T-helper 2 cell treated with Interferon-gamma antibody and Interleukin-4, amounts not matched to agents 5 μg/mL and 100 μg/mL, for 36 hours (primary cell): ENCODE data around the gene SEMA6B.

Source experiments
- DNase-seq: peaks from one replicate; pipeline ENCODE4 v3.0.0; 2021; ENCODE audit warnings: low spot score
- H3K27ac Mint-ChIP-seq: one replicate; pipeline ENCODE4 v1.8.0; 2021; ENCODE audit warnings: mild to moderate bottlenecking, mixed read lengths
- H3K27me3 Mint-ChIP-seq: one replicate; pipeline ENCODE4 v1.8.0; 2021; ENCODE audit warnings: low read depth, mixed read lengths
- H3K36me3 Mint-ChIP-seq: one replicate; pipeline ENCODE4 v1.8.0; 2021; ENCODE audit warnings: low read depth, mixed read lengths
- H3K4me1 Mint-ChIP-seq: one replicate; pipeline ENCODE4 v1.8.0; 2021; ENCODE audit warnings: low read depth, mixed read lengths
- H3K4me3 Mint-ChIP-seq: one replicate; pipeline ENCODE4 v1.8.0; 2022; ENCODE audit warnings: mild to moderate bottlenecking, moderate library complexity, mixed read lengths
- H3K9me3 Mint-ChIP-seq: one replicate; pipeline ENCODE4 v1.8.0; 2021; ENCODE audit warnings: mixed read lengths

Gene SEMA6B

DNA sequence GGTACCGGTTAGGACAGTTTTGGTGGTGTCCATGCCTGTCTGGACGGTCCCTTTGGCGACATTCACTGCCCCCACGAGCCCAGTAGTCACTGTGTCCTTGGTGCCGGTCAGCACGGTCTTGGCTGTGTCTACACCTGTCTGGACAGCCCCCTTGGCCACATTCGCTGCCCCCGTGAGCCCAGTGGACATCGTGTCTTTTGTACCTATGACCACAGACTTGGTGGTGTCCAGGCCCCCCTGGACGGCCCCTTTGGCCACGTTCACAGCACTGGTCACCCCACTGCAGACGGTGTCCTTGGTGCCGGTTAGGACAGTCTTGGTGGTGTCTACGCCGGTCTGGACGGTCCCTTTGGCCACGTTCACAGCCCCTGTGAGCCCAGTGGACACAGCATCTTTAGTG lies 47.4 kb downstream of the SEMA6B start:
- Mint-ChIP-seq H3K36me3 (no peaks in the 10 kb centered on the region), H3K9me3 (no peaks in the 10 kb centered on the region), H3K4me3 (no peak overlapping the region), H3K27me3 (no peaks in the 10 kb centered on the region), H3K4me1 (no peaks in the 10 kb centered on the region), H3K27ac (no peak overlapping the region)
- no peak for DNase-seq

DNA sequence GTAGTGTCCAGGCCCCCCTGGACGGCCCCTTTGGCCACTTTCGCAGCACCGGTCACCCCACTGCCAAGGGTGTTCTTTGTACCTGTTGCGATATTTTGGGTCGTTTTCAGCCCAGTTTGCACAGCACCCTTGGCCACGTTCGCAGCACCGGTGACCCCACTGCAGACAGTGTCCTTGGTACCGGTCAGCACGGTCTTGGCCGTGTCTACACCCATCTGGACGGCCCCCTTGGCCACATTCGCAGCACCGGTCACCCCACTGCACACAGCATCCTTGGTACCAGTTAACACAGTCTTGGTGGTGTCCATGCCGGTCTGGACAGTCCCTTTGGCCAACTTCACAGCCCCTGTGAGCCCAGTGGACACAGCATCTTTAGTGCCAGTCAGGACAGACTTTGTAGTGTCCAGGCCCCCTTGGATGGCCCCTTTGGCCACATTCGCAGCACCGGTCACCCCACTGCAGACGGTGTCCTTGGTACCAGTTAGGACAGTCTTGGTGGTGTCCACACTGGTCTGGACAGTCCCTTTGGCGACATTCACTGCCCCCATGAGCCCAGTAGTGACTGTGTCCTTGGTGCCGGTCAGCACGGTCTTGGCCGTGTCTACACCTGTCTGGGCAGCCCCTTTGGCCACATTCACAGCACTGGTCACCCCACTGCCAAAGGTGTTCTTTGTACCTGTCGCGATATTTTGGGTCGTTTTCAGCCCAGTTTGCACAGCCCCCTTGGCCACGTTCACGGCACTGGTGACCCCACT lies 48.0 kb downstream of the SEMA6B start:
- no peaks in the 10 kb centered on the region for H3K27me3 Mint-ChIP-seq
- no peaks in the 10 kb centered on the region for H3K9me3 Mint-ChIP-seq
- H3K36me3 Mint-ChIP-seq: no peaks in the 10 kb centered on the region
- no peak overlapping the region for H3K27ac Mint-ChIP-seq
- H3K4me3 Mint-ChIP-seq: no peak overlapping the region
- no peak for DNase-seq
- no peaks in the 10 kb centered on the region for H3K4me1 Mint-ChIP-seq

GRCh38 chr19:4510435-4511255 lies 48.8 kb downstream of the SEMA6B start:
- Mint-ChIP-seq H3K4me3 (no peak overlapping the region), H3K9me3 (no peaks in the 10 kb centered on the region), H3K36me3 (peaks cover 4% of the 10 kb centered on the region), H3K27me3 (no peaks in the 10 kb centered on the region), H3K27ac (no peak overlapping the region), H3K4me1 (peaks cover 4% of the 10 kb centered on the region)
- no peak for DNase-seq

DNA sequence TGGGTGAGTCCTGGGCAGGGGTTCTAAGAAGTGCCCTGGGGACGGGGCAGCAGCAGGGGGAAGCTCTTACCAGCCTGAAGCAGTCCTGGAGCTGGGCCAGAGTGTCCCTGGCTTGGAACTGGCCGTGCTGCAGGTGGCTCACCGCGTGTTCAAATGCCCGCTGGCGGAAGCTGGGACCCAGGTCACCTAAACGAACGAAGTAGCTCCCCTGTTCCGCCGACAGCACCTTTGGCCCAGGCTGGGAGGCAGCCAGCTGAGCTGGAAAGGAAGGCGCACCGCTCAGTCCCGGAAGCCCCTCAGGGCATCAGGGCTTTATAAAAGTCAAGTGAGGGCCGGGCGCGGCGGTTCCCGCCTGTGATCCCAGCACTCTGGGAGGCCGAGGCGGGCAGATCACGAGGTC lies 50.8 kb downstream of the SEMA6B start:
- no peaks in the 10 kb centered on the region for H3K27me3 Mint-ChIP-seq
- H3K36me3 Mint-ChIP-seq: peaks cover 4% of the 10 kb centered on the region
- DNase-seq: no peak
- no peaks in the 10 kb centered on the region for H3K9me3 Mint-ChIP-seq
- H3K4me1 Mint-ChIP-seq: peaks cover 4% of the 10 kb centered on the region
- no peak overlapping the region for H3K4me3 Mint-ChIP-seq
- no peak overlapping the region for H3K27ac Mint-ChIP-seq

GRCh38 chr19:4507804-4508203 lies 51.7 kb downstream of the SEMA6B start:
- no peak for DNase-seq
- peaks cover 4% of the 10 kb centered on the region for H3K36me3 Mint-ChIP-seq
- no peak overlapping the region for H3K4me3 Mint-ChIP-seq
- no peaks in the 10 kb centered on the region for H3K9me3 Mint-ChIP-seq
- peaks cover 4% of the 10 kb centered on the region for H3K4me1 Mint-ChIP-seq
- no peaks in the 10 kb centered on the region for H3K27me3 Mint-ChIP-seq
- H3K27ac Mint-ChIP-seq: no peak overlapping the region

- no peak overlapping the region for H3K4me3 Mint-ChIP-seq
- no peaks in the 10 kb centered on the region for H3K27me3 Mint-ChIP-seq
- peaks cover 4% of the 10 kb centered on the region for H3K36me3 Mint-ChIP-seq
- H3K4me1 Mint-ChIP-seq: peaks cover 4% of the 10 kb centered on the region
- DNase-seq: no peak
- H3K27ac Mint-ChIP-seq: no peak overlapping the region
- H3K9me3 Mint-ChIP-seq: no peaks in the 10 kb centered on the region
Observed at GRCh38 chr19:4507150-4507452, 52.4 kb downstream of the SEMA6B start.

- Mint-ChIP-seq H3K36me3 (peaks cover 4% of the 10 kb centered on the region), H3K9me3 (no peaks in the 10 kb centered on the region), H3K27me3 (no peaks in the 10 kb centered on the region), H3K4me3 (no peak overlapping the region), H3K4me1 (peaks cover 4% of the 10 kb centered on the region), H3K27ac (peak overlapping the region; percentile 1)
- no peak for DNase-seq
Observed at GRCh38 chr19:4506449-4507149, 52.9 kb downstream of the SEMA6B start.

GRCh38 chr19:4505570-4506448 lies 53.7 kb downstream of the SEMA6B start:
- peaks cover 4% of the 10 kb centered on the region for H3K4me1 Mint-ChIP-seq
- no peak overlapping the region for H3K4me3 Mint-ChIP-seq
- H3K27ac Mint-ChIP-seq: peak overlapping the region; percentile 43
- DNase-seq: no peak
- H3K36me3 Mint-ChIP-seq: peaks cover 4% of the 10 kb centered on the region
- H3K9me3 Mint-ChIP-seq: no peaks in the 10 kb centered on the region
- H3K27me3 Mint-ChIP-seq: no peaks in the 10 kb centered on the region

DNA sequence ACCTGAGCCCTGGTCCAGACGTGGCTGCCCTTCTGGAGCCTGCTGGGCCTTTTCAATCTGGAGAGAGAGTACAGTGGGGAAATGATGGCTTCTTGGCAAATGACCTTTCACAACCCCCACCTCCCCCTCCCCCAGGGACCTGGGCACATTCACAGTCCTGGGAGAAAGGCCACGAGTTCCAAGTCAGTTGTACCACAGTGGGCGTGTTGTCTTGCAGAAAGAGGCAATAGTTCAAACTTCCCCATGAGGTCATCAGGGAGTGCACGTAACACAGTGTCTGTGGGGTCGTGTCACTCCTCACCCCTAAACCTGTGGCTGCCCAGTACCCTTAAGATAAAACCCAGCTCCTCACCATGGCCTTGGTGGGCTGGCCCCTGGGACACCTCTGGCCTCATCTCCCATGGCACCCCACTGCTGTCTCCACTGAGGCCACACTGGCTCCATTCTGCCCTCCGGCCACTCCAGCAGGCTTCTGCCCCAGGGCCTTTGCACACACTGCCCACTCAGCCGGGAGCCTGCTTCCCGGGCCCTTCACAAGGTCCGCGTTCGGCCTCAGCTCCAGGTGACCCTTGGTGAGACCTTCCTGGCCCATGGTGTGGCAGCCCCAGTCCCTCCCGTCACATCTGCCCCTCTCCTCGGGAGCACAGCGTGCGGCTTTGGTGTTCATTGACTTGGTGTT lies 54.5 kb downstream of the SEMA6B start:
- no peaks in the 10 kb centered on the region for H3K27me3 Mint-ChIP-seq
- no peak overlapping the region for H3K4me3 Mint-ChIP-seq
- DNase-seq: no peak
- peaks cover 4% of the 10 kb centered on the region for H3K36me3 Mint-ChIP-seq
- peaks cover 4% of the 10 kb centered on the region for H3K4me1 Mint-ChIP-seq
- no peak overlapping the region for H3K27ac Mint-ChIP-seq
- H3K9me3 Mint-ChIP-seq: no peaks in the 10 kb centered on the region

DNA sequence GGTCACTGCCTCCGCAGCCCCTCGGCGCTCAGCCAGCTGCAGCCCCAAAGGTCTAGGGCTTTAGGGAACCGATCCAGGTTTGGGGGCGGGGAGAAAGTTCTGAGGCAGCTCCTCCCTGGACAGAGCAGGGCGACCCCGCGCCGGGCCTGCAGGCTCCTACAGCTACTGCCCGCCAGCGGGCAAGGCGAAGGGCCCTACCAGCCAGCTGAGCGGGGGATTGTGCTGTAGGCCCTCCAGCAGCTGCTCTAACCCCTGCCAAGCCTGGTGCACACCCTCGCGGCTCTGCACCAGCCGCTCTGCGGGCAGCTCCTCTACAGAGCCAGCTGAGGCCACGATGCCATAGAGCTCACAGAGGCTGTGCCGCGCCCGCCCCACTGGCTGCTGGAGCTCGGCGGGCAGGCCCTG lies 55.2 kb downstream of the SEMA6B start:
- H3K36me3 Mint-ChIP-seq: peaks cover 4% of the 10 kb centered on the region
- H3K27ac Mint-ChIP-seq: no peak overlapping the region
- DNase-seq: no peak
- peaks cover 4% of the 10 kb centered on the region for H3K4me1 Mint-ChIP-seq
- H3K4me3 Mint-ChIP-seq: no peak overlapping the region
- H3K27me3 Mint-ChIP-seq: no peaks in the 10 kb centered on the region
- no peaks in the 10 kb centered on the region for H3K9me3 Mint-ChIP-seq

DNA sequence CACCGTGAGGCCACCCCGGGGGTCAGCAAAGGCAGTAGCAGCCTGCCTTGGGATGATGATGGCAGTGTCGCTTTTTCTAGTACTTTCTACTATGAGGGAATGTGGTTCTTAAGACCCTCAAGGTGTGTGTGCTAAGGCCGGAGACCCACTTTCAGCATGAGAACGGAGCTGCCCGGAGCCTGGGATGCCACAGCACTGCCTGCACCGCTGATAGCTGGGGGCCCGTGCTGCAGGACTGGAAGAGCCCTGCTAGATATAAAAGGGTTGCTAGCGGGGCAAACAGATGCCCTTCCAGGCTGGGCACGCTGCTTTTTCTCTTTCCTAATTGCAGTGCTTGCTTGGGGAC lies 55.7 kb downstream of the SEMA6B start:
- no peak overlapping the region for H3K27ac Mint-ChIP-seq
- no peaks in the 10 kb centered on the region for H3K9me3 Mint-ChIP-seq
- H3K36me3 Mint-ChIP-seq: peaks cover 4% of the 10 kb centered on the region
- H3K27me3 Mint-ChIP-seq: no peaks in the 10 kb centered on the region
- H3K4me1 Mint-ChIP-seq: peaks cover 4% of the 10 kb centered on the region
- no peak for DNase-seq
- H3K4me3 Mint-ChIP-seq: no peak overlapping the region

DNA sequence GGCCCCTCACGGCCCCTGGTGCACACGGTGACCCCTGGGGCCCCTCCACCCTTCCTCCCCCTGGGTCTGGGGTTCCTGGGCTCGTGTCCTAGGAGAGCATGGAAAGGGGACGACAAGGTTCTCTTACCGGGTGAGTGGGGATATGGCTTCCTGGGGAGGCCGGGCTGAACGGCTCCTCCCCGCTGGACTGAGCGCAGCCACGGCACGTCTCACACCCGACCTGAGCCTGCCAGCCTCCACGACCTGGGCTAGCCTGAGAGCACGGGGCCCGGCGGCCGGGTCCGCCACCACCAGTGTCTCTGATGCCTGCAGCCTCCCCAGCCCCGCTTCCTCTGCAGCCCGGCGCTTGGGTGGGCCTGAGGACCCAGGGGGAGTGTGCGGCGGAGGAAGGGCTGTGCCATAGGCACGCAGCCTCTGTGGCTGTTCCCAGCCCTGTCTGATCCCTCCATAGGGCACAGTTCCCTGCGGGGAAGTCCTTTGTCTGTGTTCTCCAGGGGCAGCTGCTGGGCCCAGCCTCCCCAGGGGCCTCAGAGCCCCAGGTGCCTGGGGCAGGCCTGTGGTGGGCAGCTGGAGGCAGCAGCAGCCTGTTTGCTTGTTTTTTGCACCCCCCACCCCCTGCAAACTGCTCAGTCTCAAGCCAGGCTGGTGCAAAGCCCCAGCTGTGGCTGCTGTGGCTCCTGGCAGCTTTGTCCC lies 56.2 kb downstream of the SEMA6B start:
- peaks cover 4% of the 10 kb centered on the region for H3K4me1 Mint-ChIP-seq
- no peaks in the 10 kb centered on the region for H3K27me3 Mint-ChIP-seq
- H3K4me3 Mint-ChIP-seq: no peak overlapping the region
- no peak for DNase-seq
- H3K36me3 Mint-ChIP-seq: peaks cover 4% of the 10 kb centered on the region
- no peak overlapping the region for H3K27ac Mint-ChIP-seq
- H3K9me3 Mint-ChIP-seq: no peaks in the 10 kb centered on the region
